Measurements from ENCODE around the gene CHFR.

The CHFR gene

GRCh38 chr12:132784580-132784979, 102.8 kb downstream of the CHFR start:
- DNase-seq (ENCODE audit: low read depth), result no peak
- no peak overlapping the region for H3K4me3 ChIP-seq (replicated peaks; ENCODE audit: low read depth, low read length)
- no peak for TF ChIP-seq CTCF (IDR thresholded peaks at IDR 0.05; ENCODE audit: low read length, missing control alignments)

- no peak for TF ChIP-seq CTCF (IDR thresholded peaks at IDR 0.05; ENCODE audit: low read length, missing control alignments)
- H3K4me3 ChIP-seq (replicated peaks; ENCODE audit: low read depth, low read length), result no peak overlapping the region
- no peak for DNase-seq (ENCODE audit: low read depth)
Observed at GRCh38 chr12:132783917-132784531, 103.4 kb downstream of the CHFR start.
